HCT116 (cell line): ENCODE results near the gene SLC26A2.

Experiments used
- EGR1 ChIP-seq: IDR thresholded peaks from 2 replicates; pipeline ENCODE4 v1.6.1; 2012; ENCODE audit warnings: low read depth
- EZH2 ChIP-seq: fragments of 200-600 bp; sonication (generic); IDR thresholded peaks from 2 replicates; pipeline ENCODE4 v1.6.1; 2017; ENCODE audit warnings: antibody characterized with exemption, mixed run types
- EZH2phosphoT487 ChIP-seq: fragments of 200-600 bp; IDR thresholded peaks from 2 replicates; pipeline ENCODE4 v1.6.1; 2018; ENCODE audit warnings: antibody characterized with exemption, borderline replicate concordance
- RAD21 ChIP-seq: IDR thresholded peaks from 2 replicates; pipeline ENCODE4 v1.6.1; 2012; ENCODE audit warnings: low read depth, mild to moderate bottlenecking

DNA sequence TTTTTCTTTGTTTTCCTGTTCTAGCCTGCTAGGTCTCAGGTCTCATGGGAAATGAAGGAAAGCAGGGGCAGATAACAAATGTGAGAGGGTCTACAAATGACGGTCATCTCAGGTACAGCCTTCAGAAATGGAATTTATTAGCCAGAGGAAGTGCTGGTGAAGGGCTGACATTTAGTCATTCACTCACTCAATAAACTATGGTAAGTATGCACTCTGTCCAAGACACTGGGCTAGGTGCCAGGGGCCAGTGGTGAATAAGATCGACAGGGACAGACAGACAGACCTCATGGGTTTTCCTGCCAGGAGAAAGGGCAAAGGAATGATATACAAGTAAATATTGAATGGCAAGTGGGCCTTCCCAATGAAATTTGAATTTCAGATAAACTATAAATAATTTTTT lies 22.3 kb upstream of the SLC26A2 start:
- TF ChIP-seq RAD21 (no peak), EGR1 (no peak), EZH2 (no peak), EZH2phosphoT487 (no peak)
